Parathyroid adenoma (tissue), 2 donors: ENCODE data around the gene TRIM29.

ENCODE experiments used
- H2AFZ ChIP-seq: fragments of 300-600 bp; sonication (generic); one replicate; pipeline ENCODE4 v1.7.0; 2017; ENCODE audit warnings: antibody characterized with exemption, mild to moderate bottlenecking
- H3K27ac ChIP-seq: fragments of 300-600 bp; sonication (generic); one replicate; pipeline ENCODE4 v1.7.0; 2017
- H3K27me3 ChIP-seq: fragments of 300-600 bp; sonication (generic); one replicate; pipeline ENCODE4 v1.7.0; 2017; ENCODE audit warnings: low read length; ENCODE audit not compliant: control insufficient read depth, insufficient read depth
- H3K36me3 ChIP-seq: fragments of 300-600 bp; sonication (generic); one replicate; pipeline ENCODE4 v1.7.0; 2017; ENCODE audit warnings: low read length; ENCODE audit not compliant: control insufficient read depth, insufficient read depth
- H3K4me1 ChIP-seq: fragments of 300-600 bp; sonication (generic); one replicate; pipeline ENCODE4 v1.7.0; 2017; ENCODE audit warnings: control low read depth
- H3K4me2 ChIP-seq: fragments of 300-600 bp; sonication (generic); one replicate; pipeline ENCODE4 v1.7.0; 2017; ENCODE audit warnings: low read length
- H3K4me3 ChIP-seq: fragments of 300-600 bp; sonication (generic); one replicate; pipeline ENCODE4 v1.7.0; 2017; ENCODE audit warnings: low read depth, low read length
- H3K79me2 ChIP-seq: fragments of 300-600 bp; sonication (generic); one replicate; pipeline ENCODE4 v1.7.0; 2017; ENCODE audit warnings: control low read depth
- H3K9ac ChIP-seq: fragments of 300-600 bp; sonication (generic); one replicate; pipeline ENCODE4 v1.7.0; 2017; ENCODE audit warnings: mild to moderate bottlenecking
- H3K9me3 ChIP-seq: fragments of 300-600 bp; sonication (generic); one replicate; pipeline ENCODE4 v1.7.0; 2017; ENCODE audit warnings: low read length; ENCODE audit not compliant: control insufficient read depth
- CTCF ChIP-seq: fragments of 300-600 bp; sonication (generic); IDR thresholded peaks from one replicate; pipeline ENCODE4 v1.7.0; 2017; ENCODE audit warnings: antibody characterized with exemption, mild to moderate bottlenecking
- donor health status: primary hyperparathyroidism.

TRIM29 gene

DNA sequence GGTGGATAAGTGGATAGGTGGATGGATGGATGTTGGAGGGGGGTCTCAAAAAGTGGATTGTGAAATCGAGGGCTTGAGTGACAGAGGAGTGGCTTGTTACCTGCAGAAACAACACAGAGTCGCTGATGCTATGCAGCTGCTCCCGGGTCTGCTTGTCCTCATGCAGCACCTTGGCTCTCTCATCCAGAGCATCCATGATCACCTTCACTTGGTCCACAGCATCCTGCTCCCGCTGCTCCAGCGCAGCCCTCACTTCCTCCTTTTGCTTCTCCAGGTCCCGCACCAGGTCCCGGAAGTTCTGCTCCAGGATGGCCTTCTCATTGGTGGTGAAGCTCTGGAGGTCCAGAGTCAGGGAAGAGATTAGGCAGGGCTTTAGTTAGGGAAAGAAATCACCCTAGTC, 10.7 kb downstream of the TRIM29 start:
- Histone ChIP-seq H3K4me2 (no peak overlapping the region), H3K27ac (no peak overlapping the region), H3K4me3 (no peak overlapping the region), H2AFZ (no peak overlapping the region), H3K79me2 (no peaks in the 10 kb centered on the region), H3K9ac (no peak overlapping the region), H3K9me3 (no peaks in the 10 kb centered on the region), H3K27me3 (no peaks in the 10 kb centered on the region), H3K4me1 (no peaks in the 10 kb centered on the region), H3K36me3 (no peaks in the 10 kb centered on the region)
- no peak for TF ChIP-seq CTCF

DNA sequence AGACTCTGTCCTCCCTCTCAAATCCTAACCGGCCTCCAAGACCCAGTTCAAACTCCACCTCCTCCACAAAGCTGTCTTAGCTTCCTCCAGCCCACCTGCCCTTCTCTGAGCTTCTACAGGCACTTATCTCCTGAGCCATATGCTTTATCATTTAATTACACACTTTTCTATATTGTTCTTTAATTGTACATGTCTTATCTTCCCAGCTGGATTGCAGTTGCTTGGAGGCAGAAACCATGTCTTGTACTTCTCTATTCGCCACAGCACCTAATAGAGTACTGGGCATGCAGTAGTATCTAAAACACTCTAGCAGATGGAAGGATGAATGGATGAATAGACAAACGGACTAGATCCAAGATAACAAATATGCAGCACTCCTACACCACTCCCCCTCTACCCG, 11.3 kb downstream of the TRIM29 start:
- Histone ChIP-seq H3K79me2 (no peaks in the 10 kb centered on the region), H3K4me3 (no peak overlapping the region), H3K4me1 (no peaks in the 10 kb centered on the region), H3K27ac (no peak overlapping the region), H3K27me3 (no peaks in the 10 kb centered on the region), H3K9me3 (no peaks in the 10 kb centered on the region), H3K4me2 (no peak overlapping the region), H2AFZ (no peak overlapping the region), H3K36me3 (no peaks in the 10 kb centered on the region), H3K9ac (no peak overlapping the region)
- no peak for TF ChIP-seq CTCF

DNA sequence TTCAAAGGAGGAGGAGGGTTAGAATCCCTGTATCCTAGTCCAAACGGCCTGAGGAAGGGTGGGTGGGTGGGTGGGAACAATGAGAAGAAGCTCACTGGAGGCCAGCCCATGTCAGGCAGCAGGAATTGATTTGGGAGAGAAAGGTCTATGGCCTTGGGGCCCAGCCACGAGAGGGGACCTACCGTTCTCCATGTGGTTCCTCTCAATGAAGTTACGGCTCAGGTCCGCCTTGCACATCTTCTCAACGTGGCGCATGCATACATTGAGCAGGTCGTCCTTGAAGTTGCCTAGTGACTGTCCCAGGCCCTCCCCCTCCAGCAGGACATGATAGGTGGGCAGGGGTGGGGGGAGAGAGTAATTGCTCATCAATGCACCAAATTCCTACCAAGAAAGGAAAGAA, 12.4 kb downstream of the TRIM29 start:
- Histone ChIP-seq H3K27ac (no peak overlapping the region), H3K4me1 (no peaks in the 10 kb centered on the region), H3K79me2 (no peaks in the 10 kb centered on the region), H3K36me3 (no peaks in the 10 kb centered on the region), H3K4me3 (no peak overlapping the region), H3K27me3 (no peaks in the 10 kb centered on the region), H3K9ac (no peak overlapping the region), H2AFZ (no peak overlapping the region), H3K4me2 (no peak overlapping the region), H3K9me3 (no peaks in the 10 kb centered on the region)
- no peak for TF ChIP-seq CTCF

- Histone ChIP-seq H3K9ac (no peak overlapping the region), H3K4me3 (no peak overlapping the region), H2AFZ (no peak overlapping the region), H3K27ac (no peak overlapping the region), H3K9me3 (no peaks in the 10 kb centered on the region), H3K27me3 (no peaks in the 10 kb centered on the region), H3K4me2 (no peak overlapping the region), H3K79me2 (no peaks in the 10 kb centered on the region), H3K4me1 (no peaks in the 10 kb centered on the region), H3K36me3 (no peaks in the 10 kb centered on the region)
- TF ChIP-seq CTCF = no peak
Measured at GRCh38 chr11:120125024-120125423, 12.9 kb downstream of the TRIM29 start.

DNA sequence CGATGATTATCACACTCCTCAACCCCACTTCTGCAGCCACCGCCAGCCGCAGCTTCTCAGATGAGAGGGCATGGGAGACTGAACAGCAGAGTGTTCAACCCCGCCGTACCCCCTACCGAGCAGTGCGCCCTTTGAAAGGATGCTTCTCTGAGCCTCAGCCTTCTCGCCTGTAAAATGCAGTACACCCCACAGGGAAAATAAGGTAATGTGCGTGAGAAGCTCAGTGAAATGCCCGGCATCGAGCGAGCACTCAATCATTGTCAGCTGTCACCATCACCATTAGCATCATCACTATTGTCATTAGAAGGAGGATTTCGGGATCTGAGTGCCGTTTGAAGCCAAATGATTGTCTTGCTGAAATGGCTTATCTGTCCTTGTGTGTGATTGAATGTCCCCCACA, 13.6 kb downstream of the TRIM29 start:
- Histone ChIP-seq H3K4me2 (no peak overlapping the region), H3K27ac (no peak overlapping the region), H3K9me3 (no peaks in the 10 kb centered on the region), H3K36me3 (no peaks in the 10 kb centered on the region), H3K4me1 (no peaks in the 10 kb centered on the region), H3K27me3 (no peaks in the 10 kb centered on the region), H3K4me3 (no peak overlapping the region), H3K79me2 (no peaks in the 10 kb centered on the region), H2AFZ (no peak overlapping the region), H3K9ac (no peak overlapping the region)
- TF ChIP-seq CTCF = no peak
